ENCODE data around the gene CELF4. TPM values are rescaled to one million over a fixed set of nuclear protein-coding genes. Genes with fewer than 3 reads are reported as not detected.

Gene CELF4
- polyA plus RNA-seq, 4 donors = 1.9 to 4.9 (median 3.0) TPM

DNA sequence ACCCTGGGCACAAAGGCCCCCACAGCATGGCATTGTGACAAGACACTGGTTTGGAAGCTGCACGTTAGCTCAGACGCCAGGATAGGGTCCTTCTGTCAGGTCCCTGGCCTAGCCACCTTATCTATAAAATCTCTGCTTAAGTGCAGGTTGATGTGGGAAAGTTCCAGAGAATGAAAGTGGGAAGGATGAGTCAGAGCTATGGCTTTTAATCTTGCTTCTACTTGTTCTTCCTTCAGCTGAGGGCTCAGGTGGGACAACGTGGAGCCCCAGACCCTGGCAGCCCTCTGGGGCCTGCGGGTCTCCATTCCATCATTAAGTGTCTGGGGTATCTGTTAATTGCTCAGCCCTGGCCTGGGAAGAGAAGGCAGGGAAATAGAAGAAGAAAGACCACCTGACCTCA lies 64.5 kb downstream of the CELF4 start:
- no peak for DNase-seq (ENCODE audit: low read depth in 4 of 4, low spot score in 2 of 4)

DNA sequence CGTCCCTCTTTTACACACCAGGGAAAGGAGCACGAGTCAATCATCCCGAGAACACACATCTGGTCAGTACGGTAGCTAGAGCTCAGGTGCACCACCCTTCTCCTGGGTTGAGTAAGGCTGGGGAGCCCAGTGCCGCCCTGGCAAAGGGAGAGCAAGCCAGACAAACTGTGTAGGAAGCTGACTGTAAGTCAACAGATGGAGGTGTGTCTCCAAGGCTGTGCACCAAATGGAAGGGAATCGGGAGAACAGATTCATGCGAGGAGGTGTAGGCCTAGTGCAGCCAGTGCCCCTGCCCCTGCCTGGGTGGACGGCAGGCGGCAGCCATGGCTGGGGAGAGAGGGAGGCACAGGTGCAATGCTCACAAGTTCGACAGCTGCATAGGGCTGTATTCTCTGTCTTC lies 65.7 kb downstream of the CELF4 start:
- no peak for DNase-seq (ENCODE audit: low read depth in 4 of 4, low spot score in 2 of 4)

DNA sequence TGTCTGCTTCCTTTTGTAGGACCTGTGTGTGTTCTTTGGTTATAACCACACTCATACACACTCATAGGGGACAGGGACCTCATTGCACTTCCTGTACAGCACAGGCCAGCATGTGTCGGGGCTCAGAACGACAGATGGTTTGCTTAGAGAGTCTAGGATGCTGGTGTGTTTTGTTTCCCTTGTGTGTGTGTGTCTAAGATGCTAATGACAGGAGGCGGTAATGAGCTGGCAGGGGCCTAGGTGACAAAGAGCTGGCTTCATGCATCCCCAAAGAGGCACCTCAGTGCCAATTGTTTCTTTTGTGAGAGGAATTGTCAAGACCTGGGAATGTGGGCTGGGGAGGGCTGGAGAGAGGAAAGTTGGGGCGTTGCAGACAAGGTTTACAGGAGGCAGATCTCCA lies 66.6 kb downstream of the CELF4 start:
- DNase-seq (ENCODE audit: low read depth in 4 of 4, low spot score in 2 of 4) = no peak

DNA sequence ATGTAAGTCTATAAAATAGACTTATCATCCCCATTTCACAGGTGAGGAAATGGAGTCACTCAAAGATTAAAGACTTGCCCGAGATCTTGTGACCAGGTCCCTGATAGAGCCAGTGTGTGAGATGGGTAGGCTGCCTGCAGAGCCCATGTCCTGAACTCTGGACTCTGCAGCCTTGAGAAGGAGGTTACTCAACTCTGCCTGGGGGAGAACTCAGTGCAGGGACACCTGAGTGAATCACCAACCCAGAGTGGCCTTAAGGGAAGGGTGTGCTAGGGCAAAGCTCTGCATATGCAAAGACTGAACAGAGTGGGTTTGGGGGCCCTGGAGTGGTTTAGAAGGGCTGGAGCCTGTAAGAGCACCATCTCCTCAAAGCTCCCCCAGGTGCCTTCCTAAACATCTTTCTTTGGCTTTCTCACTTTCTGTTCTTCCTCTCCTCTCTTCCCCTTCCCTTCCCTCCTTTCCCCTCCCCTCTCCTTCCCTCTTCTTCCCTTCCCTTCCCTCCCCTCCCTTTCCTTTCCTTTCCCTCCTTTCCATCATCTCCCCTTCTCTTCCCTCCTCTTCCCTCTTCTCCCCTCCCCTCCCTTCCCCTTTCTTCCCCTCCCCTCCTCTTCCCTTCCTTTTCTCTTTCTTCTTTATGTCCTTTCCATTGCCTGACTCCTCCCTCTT lies 67.6 kb downstream of the CELF4 start:
- DNase-seq (ENCODE audit: low read depth in 4 of 4, low spot score in 2 of 4) = no peak

DNA sequence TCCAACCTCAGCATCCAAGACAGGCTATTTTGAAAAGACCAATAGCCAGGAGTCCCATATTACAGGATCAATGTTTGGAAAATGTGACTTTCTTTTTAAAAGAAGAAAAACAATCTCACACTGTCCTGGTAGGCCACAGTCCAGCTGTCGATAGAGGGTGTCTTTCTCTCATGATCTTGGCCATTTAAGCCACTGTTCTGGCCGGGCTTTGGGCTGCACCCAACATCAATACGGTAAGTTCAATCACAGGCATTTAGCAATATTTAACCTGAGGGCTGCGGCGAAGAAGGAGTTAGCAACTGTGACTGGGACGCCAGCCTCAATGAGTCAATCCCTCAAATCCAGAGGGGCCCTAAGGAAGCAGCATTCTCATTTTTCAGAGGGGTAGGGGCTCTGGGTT lies 69.0 kb downstream of the CELF4 start:
- no peak for DNase-seq (ENCODE audit: low read depth in 4 of 4, low spot score in 2 of 4)

DNA sequence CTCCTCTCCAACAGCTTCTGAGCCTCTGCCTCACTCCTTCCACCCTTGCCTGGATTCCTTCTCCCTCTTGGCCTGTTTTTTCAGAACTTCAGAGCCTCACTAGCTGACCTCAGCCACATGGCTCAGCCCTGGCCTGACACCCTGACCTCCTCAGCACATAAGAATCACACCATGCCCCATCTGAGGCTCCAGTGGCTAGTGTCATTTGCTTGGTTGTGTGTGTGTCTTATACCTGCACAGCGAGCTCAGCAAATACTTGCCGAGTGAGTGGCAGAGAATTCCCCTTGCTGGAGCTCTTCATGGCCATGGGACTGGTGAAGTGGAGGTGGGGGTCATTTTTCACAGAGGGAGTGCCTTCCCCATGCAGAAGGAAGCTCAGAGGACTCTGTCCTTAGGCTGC lies 70.2 kb downstream of the CELF4 start:
- no peak for DNase-seq (ENCODE audit: low read depth in 4 of 4, low spot score in 2 of 4)

DNA sequence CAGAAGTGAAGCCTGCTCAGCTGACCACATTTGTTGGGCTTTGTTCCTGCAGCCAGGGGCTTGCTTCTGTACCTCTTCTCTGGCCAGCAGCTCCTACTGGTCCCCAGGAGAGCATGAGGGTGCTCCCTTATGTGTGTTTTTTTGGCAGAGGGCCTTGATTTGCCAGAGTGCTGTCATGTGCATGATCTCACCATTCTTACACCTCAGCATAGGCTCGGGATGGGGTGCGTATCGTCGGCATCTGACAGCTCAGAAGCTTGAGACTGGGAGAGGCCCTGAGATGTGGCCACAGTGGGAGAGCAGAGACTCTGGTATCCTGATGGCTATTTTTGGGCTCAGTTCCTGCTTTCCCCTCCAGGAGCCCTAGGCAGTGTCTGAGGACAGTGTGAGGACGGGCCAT lies 71.2 kb downstream of the CELF4 start:
- no peak for DNase-seq (ENCODE audit: low read depth in 4 of 4, low spot score in 2 of 4)

DNA sequence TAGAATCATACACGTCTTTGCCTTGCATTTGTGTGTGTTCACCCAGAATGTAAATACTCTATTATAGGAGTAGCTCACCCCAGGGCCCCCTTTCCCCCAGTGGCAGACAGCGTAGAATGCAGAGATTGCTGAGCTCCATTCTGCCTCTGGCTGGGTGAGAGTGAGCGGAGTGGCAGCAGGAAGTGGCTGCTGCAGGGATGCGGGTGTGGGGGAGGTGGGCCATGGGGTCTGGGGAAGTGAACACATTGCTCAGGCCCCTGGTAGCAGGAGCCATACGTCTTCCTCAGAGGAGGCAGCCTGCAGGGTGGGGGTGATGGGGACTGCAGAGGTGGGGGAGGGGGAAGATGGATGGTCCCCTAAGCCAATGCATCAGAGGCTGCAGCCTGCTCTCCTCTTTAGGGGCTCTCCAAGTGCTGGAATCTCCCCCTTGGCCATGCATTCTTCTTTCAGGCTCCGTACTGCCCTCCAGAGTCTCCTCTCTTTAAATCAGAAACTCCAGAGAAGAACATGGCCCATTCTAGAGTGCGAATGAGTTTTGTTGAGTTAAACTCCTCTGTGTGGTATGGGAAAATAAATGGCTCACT lies 72.2 kb downstream of the CELF4 start:
- DNase-seq (ENCODE audit: low read depth in 4 of 4, low spot score in 2 of 4) = no peak

DNA sequence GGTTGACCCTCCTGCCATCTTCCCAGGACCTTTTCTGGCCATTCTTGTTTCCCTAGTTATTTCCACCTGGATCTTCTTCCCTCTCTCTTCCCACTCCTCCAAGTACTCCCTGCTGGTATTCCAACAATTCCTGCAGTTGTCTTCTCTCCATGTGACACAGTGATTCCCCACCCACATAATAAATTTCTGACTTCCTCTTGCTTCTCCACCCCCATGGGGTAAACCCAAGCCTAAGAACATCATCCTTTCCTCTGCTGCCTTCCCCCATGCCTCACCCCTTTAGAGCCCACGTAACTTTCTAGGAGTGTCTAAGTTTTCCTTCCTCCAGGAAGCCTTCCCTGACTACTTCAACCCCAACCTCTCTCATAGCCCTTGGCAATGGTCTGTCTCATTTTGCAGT lies 72.6 kb downstream of the CELF4 start:
- DNase-seq (ENCODE audit: low read depth in 4 of 4, low spot score in 2 of 4) = no peak

DNA sequence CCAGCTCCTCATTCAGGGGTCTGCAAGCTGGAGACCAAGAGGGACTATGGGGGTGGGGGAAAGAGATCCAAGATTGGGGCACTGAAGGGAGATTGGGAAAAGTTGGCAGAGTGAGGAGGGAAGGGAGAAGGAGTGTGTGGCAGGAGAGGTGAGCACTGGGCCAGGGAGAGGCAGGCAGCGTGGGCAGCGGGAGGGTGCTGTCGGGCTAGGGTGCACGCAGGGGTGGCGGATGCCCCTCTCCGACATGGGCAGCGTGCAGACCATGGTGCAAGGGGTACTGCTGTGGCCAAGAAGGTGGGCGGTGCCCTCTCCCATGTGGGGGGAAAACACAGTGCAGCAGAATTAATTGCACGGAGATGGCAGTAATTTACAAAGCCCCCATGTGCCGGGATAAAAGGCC lies 74.1 kb downstream of the CELF4 start:
- DNase-seq (ENCODE audit: low read depth in 4 of 4, low spot score in 2 of 4) = no peak

DNA sequence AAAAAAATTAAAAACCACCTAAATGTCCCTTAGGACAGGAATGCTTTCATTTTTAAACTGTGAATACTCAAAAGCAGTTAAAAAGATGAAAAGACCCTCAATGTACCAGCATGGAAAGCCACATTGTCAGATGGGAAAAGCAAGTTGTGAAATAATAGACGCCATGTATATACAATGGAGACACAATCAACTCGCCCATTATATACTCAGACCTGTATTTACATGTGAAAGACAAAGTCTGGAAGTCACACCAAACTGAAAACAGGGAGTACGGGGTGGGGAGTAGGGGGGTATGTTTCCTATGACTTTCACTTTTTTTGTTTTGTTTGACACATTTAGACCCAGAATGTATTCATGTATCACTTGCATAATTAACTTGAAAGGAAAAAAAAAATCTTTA lies 75.6 kb downstream of the CELF4 start:
- DNase-seq (ENCODE audit: low read depth in 4 of 4, low spot score in 2 of 4) = no peak

DNA sequence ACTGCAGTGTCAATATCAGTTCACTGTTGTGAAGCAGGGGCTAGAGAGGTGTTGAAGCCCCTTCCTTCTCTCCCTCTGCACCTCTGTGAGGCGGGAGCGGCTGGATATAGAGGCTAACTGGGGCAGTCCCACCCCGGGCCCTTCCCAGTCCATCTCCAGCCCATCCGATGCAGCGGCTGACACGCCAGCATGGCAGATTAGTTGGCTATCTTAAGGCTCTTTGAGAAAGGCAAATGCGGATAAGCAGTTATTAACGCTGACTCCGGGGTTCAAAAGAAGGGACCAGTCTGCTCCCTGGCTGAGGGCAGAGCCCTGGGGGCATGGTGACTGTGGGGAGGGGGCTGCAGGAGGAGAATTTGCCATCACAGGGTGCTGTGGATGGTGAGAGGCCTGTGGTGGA lies 76.6 kb downstream of the CELF4 start:
- DNase-seq (ENCODE audit: low read depth in 4 of 4, low spot score in 2 of 4) = no peak

DNA sequence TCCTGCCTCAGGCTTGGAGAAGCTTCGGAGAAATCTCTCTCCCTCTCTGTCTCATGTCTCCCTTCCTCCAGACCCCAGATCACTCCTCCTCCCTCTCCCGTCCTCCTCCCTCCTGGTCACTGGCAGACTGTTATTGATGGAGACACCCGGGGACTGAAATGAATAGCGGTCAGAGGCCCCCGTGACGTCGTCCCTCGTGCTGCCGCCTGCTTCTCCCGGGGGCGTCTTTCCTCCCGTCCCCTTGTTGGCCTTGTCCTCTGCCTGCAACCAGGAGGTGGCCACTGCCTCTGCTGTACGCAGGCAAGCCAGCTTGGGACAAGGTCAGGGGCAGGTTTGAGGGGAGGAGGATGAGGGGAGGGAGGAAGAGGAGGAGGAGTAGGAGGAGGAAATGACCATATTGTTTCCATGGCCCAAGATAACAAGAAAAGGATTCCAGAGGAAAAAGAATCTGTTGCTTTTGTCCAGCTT lies 78.2 kb downstream of the CELF4 start:
- no peak for DNase-seq (ENCODE audit: low read depth in 4 of 4, low spot score in 2 of 4)

DNA sequence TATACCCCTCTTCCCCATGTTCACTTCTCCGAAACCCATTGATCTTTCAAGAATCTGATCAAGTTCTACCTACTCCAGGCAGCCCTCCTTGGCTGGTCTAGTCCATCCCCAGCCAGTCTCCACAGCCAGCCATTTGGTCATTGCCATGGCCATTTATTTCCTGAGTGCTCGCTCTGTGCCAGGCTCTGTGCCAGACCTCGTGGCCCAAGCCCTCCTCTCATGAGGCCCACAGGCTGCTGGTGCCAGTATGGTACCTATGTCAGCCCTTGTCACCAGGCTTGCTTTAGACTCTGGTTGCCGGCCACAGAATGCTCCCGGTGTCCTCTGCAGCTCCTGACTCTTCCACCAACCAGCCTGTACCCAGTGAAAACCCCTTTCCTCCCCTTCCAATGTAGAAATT lies 78.8 kb downstream of the CELF4 start:
- DNase-seq (ENCODE audit: low read depth in 4 of 4, low spot score in 2 of 4) = no peak

DNA sequence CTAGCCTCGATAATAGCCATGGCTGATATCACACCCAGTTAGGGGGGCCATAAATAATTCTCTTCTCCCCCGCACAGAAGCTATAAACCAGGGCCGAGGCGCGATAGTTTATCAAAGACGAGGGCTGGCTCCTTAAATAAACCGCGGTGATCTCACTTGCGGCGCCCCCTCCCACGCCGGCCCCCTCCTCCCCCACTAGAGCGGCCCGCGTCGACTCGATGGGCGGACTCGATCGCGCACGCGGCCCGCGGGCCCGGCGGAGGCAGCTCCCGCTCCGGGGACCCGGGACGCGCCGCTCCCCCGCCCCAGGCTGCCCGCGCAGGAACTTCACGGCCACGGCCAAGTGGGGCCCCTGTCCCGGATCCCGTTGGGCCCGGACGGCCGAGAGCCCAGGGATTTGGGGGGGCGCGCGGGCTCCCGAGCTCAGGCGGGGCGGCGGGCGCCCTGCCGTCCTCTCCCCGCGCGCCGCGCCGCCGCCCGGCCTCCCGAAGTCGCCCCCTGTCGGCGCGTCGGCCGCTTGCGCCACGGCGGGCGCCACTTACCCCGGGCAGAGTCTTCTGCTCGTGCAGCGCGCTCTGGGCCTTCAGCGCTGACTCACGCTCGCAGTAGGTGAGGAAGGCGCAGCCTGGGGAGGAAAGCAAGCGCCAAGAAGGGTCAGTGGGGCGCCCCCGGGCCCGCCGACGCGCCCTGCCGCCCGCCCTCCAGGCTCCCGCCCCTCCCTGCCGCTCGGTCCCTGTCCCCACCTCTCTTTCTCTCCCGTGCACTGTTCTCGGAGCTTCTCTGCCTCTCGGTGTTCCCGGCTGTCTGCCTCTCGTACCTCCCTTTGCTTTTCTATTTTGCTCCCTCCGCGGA lies 80.4 kb downstream of the CELF4 start:
- no peak for DNase-seq (ENCODE audit: low read depth in 4 of 4, low spot score in 2 of 4)

DNA sequence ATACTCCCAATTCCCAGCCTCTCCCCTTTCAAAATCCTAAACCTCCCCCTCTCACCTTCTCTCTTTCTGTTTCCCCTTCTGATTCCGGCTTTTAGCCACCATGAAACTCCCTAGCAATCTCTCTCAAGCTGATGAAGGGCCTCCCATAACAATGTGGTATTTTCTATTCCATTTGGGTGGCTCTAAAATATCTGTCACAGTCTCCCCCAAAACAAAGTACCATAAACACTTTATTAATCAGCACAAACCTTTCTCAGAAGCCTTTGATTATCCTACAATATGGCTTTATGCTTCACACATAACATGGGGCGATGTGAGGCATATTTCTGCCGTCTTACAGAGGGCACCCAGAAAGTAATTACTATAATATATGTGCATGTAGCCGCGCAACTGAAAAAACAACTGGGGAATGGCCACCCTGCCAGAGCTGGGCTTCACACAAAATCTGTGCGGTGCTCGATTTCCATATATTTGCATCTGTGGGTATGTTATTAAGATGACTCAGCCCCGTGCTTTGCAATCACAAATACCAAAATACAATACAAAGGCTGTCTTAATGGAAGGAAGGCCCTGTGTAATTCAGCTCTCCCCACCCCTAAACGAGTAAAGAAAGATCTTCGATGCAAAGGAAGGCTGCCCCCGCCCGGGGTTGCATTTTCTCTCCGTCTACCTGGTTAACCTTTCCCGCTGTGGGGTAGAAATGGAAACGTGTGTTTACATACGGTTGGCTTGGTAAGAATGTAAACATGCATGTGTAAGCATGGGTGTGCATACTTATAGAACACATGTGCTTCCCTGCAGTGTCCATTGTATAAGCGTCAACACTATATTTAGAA lies 81.4 kb downstream of the CELF4 start:
- no peak for DNase-seq (ENCODE audit: low read depth in 4 of 4, low spot score in 2 of 4)

DNA sequence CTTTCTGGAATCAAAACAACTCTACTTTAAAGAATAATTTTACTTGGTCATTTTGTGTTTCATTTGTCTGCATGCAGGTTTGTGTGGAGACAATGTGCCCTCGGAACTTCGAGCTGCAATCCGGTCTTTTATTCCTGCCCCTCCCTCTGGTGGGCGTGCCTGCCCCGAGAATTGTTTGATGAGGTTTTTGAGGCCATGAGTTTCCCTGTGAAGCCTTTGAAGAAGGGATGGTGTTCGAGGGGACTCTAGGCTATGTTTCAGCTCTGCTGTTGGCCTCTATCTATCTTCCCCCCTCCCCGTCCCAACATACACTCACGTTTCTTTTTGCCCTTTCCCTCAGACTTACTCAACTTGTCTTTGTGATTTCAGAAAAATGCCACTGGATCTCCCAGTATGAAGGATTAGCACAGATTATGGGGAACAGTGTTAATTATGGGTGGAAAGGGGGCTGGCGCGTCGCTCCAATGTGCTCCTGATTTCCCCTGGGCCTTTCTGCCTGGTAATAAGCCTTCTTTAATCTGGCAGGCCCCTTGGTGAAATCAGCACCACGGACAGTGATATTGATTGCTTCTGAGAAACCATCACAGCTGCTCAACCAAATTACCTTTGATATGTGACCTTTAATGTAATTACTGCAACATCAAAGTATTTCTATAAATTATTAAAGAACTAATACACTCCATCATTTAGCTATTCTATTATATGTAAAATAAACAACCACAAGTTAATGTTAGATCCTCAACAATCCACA lies 82.2 kb downstream of the CELF4 start:
- DNase-seq (ENCODE audit: low read depth in 4 of 4, low spot score in 2 of 4) = peak in 1 of 4 donors; percentile 70

DNA sequence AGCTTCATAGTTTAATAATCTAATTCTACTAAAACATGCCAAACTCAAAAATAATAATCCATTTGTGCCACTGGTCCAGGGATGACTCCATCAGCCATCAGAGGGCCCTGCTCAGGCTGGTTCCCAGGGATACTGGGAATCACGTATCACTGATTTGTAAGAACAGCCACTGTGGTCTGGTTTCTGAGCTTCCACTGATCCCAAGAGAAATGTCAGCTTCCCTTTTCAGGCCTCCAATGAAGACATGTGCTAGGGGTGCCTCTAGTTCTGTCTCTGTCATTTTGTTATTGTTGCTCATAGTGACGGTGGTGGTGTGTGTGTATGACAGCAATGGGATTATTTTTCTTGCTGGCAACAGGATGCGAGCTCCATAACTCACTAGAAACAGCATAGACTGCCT lies 83.2 kb downstream of the CELF4 start:
- no peak for DNase-seq (ENCODE audit: low read depth in 4 of 4, low spot score in 2 of 4)

DNA sequence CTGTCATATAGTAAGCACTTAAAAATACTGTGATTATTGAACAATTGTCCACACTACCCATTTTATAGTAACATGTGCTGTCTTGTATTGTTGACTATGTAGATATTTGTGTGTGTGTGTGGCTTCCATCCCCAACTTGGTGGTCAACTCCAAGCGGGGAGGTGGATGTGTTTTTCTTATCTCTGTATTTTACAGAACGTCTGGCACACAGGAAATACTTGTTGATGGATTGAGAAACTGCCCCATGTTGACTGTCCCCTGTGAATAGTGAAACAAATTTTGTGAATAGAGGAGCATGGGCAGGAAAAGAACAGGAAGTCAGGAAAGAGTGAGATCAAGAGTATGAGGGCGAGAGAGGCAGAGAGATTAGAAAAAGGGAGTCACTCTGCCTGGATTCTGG lies 83.6 kb downstream of the CELF4 start:
- DNase-seq (ENCODE audit: low read depth in 4 of 4, low spot score in 2 of 4) = no peak

DNA sequence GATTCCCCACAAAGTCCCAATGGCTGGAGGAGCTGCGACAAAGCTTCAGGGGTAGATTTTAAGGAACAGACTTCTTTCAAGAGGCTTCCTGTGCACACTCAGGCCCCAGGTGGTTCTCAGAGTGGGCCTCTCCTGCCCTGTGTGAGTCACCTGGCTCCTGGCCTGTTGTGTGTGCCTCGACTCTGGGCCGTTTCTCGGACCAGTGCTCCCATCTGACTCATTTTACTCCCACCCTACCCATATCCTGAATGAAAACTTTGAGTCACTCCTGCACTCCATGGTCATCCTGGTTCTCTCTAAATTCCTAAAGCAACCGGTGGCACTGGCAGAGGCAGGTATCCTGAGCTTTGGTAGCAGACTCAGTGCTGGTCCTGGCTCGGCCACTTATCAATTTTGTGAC lies 84.1 kb downstream of the CELF4 start:
- DNase-seq (ENCODE audit: low read depth in 4 of 4, low spot score in 2 of 4) = no peak
